HG03139 (cell line): Measurements from ENCODE around the gene RAB6C.
A peak's percentile ranks its signal among the peaks of the same experiment; 100 is the strongest.
"Not testable (repeated sequence)": the region's sequence is repeated elsewhere in the genome, so short reads cannot be mapped to it uniquely, and the experiment has no call there.

Source experiments
- ATAC-seq: cut with Tn5 transposase; IDR thresholded peaks from one replicate; pipeline ENCODE4 v1.9.1; 2021; ENCODE audit not compliant: unreplicated experiment

The RAB6C gene

GRCh38 chr2:129979629-129980155, at the start of gene RAB6C:
RAB6C (plus strand) TSS chr2:129979666; CDS start chr2:129980116, 450 bp downstream.
- ATAC-seq: not testable (repeated sequence)

DNA sequence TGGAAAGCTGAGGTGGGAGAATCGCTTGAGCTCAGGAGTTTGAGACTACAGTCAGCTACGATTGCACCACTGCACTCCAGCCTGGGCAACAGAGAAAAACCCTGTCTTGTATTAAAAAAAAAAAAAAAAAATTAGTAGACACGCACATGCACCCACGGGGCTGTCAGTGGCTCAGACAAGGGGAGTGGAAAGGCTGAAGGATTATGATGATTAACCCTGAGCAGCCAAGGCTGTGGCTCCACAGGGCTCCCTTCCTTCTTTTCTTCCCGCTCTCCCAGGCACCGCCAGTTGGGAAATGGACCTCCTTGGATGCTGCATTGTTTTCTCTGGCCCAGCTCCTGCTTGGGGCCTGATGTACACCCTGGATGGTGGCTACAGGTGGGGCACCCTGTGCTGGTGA, 49.0 kb upstream of the RAB6C start:
- ATAC-seq: no peak

GRCh38 chr2:129933387-129933786, 46.1 kb upstream of the RAB6C start:
- ATAC-seq: not testable (repeated sequence)

DNA sequence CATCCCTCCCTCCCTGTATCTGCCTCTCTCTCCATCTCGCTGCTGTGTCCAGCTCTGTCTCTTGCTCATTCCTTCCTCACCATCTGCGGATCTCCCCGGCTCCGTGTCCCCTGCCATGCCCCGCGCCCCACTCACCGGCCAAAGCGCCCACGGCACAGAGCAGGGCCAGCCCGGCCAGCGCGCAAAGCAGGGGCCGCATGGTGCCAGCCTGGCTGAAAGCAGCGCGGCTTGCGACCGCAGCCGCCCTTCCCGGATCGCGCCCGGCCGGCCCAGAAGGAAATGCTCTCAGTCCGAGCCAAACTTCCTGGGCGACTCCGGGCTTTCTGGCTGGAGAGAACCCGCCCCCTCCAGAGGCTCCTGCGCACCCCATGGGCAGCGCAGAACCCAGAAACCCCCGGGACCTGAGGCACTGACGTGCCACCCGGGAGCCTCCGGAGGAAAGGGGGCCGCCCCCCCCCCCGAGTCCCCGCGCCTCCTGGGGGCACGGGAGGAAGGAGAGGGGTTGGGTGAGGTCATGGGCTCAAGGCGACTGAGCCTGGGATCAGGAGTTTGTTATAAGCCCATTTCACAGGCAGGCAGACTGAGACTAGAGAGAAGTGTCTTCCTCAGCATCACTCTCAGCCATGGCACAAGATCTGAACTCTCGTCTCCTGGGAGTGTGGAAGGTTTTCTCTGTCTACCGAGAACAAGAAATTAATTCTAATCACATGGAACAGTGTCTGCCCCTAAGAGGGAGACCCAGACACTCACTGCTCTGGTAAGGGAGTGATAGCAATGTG, 45.2 kb upstream of the RAB6C start:
- ATAC-seq: no peak

- no peak for ATAC-seq
Measured at GRCh38 chr2:129935118-129935517, 44.3 kb upstream of the RAB6C start.

GRCh38 chr2:129936334-129936934, 43.0 kb upstream of the RAB6C start:
- ATAC-seq: peak; percentile 76

DNA sequence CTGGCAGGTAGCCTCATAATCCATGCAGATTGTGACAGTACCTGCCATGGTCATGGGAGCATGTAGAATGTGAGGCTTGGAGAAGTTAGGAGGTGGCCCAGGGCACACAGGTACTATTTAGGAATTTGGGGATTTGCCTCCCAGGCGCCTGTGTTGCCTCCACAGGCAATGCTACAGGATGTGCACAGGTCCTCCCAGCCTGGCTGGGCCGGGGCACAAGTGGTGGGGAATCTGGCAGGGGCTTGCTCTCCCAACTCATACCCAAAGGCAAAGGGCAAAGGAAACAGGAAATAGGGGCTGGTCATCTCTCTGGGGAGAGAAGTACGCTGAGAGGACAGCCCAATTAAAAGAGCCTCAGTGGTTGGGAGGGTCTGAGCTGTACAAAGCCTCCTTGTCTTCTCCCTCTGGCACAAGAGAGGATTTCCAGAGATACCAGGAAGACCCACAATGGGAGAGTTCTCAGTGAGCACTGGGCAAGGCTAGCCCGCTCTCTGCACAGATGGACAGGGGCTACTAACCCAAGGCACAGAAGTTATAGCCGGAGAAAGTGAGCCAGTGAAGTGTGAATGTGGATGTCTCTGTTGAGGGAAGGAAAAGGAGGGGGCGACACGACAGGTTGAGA, 40.5 kb upstream of the RAB6C start:
- ATAC-seq: not testable (repeated sequence)

- not testable (repeated sequence) for ATAC-seq
Measured at GRCh38 chr2:129943456-129943855, 36.0 kb upstream of the RAB6C start.

DNA sequence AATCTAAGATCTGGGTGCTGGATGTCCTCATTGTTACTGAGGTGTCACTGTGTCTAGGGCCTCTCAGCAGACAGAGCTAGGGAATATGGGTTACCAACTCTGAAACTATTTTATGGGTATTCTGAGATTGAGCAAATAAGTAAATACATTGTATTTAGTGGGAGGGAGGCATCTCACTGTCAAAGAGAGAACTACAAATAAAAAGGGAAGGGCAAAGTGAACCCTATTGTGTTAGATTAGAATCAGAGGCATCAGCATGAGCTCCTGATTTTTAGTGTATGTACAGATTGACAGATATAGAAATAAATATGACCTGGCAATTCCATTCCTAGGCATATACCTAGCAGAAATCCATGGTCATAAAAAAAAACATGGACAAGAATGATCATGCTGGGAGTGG, 33.9 kb upstream of the RAB6C start:
- no peak for ATAC-seq

DNA sequence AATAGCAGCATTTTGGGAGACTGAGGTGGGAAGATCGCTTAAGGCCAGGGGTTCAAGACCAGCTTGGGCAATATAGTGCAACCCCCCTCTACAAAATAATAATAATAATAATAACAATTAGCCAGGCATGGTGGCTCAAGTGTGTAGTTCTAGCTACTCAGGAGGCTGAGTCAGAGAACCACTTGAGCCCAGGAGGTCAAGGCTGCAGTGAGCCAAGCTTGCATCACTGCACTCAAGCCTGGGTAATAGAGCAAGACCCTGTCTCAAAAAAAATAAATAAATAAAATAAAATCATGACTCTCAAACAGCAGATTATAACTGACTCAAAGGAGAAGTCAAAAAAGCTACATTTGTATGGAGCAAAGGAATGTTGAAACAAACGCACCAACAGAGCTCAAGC, 31.8 kb upstream of the RAB6C start:
- not testable (repeated sequence) for ATAC-seq

- not testable (repeated sequence) for ATAC-seq
Measured at GRCh38 chr2:129956171-129956570, 23.3 kb upstream of the RAB6C start.

- ATAC-seq: no peak
Measured at GRCh38 chr2:129957891-129958290, 21.6 kb upstream of the RAB6C start.

GRCh38 chr2:129958736-129959135, 20.7 kb upstream of the RAB6C start:
- ATAC-seq: not testable (repeated sequence)

- ATAC-seq: not testable (repeated sequence)
Measured at GRCh38 chr2:129968605-129969004, 10.9 kb upstream of the RAB6C start.

DNA sequence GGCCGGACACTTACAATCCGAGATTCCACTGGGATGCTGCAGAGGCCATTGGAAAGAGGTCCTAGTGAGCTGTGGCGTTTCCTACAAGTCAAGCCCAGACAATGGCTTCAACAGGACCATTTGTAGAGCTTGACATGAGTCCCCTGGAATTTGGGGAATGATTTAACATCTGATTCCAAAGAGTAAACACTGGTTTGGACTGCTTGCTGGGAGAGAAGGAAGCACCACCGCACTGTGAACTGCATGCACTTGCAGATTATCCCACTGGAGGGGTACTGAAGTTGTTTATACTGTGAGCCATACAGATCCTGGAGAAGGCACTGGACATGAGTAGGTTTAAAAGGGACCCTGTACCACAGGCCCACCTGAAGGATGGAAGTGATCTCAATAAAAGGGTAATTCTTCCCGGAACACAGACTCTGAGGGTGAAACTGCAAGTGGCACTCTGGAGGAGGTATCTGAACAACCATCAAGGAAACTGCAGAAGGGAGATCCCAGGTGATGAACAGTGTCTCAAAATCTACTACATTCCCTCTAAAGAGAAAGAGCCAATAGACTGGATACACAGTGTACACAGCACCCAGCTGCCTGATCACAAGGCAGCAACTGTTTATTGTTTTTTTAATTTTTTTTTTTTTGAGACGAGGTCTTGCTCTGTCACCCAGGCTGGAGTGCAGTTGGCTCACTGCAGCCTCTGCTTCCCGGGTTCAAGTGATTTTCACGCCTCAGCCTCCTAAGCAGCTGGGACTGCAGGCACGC, 4.3 kb upstream of the RAB6C start:
- no peak for ATAC-seq

DNA sequence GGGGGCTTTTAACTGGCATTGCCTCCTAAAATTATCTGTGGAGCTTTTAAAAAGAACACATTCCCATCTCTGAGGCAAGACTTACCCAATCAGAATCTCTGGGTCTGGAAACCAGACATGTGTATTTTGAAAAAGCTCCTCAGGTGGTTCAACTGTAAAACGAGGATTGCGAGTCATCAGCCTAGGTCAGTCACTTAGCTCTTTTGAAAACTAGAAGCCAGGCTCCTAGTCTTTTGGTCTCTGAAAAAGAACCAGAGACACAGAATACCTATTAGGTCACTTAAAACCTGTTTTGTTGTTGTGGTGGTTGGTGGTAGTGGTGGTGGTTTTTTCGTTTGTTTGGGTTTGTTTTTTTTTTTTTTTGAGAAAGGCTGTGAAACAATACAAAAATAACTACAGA, 2.5 kb upstream of the RAB6C start:
- ATAC-seq: not testable (repeated sequence)

DNA sequence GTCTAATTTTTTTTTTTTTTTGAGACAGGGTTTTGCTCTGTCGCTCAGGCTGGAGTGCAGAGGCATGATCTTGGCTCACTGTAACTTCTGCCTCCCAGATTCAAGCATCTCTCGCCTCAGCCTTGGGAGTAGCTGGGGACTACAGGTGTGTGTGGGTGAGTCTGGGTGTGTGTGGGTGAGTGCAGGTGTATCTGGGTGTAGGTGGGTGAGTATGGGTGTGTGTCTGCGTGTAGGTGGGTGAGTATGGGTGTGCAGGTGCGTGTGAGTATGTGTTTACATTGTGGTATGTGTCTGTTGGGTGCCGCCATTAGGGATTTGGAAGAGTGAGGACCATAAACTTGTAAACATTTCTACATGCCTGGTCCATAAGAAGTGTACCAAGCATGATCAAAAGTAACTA, 1.5 kb upstream of the RAB6C start:
- no peak for ATAC-seq

DNA sequence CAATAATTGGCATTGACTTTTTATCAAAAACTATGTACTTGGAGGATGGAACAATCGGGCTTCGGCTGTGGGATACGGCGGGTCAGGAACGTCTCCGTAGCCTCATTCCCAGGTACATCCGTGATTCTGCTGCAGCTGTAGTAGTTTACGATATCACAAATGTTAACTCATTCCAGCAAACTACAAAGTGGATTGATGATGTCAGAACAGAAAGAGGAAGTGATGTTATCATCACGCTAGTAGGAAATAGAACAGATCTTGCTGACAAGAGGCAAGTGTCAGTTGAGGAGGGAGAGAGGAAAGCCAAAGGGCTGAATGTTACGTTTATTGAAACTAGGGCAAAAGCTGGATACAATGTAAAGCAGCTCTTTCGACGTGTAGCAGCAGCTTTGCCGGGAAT, 780 bp downstream of the RAB6C start:
- ATAC-seq: not testable (repeated sequence)

DNA sequence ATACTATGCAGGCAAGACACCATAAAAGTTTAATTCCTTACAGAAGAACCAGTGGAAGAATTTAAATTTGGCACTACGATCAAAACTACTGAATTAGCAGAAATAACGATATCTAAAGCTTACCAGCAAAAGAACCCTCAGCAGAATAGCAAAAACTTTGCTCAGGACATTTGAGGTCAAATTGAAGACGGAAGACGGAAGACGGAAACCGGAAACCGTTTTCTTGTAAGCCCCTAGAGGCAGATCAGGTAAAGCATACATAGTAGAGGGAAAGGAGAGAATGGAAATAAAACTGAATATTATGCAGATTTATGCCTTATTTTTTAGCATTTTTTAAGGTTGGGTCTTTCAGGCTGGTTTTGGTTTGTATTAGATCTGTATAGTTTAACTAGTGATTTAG, 2.2 kb downstream of the RAB6C start:
- ATAC-seq: not testable (repeated sequence)

DNA sequence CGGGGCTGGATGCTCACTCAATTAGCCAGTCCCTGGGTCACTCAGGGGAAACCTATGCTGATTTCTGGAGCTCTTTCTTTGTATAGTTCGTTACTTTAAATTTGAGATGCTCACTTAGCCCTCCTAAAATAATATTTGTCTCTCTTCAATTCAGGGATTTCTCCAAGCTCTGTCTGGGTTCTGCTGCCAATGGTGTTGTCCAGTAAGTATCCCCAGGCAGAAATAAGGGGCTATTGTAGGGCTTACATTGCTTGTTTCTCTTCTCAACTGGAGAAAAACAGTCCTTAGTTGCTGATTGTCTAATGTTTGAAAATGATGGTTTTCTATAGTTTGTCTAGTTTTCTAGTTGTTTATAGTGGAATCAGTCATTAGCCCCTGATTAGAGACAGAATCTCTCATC, 5.0 kb downstream of the RAB6C start:
- ATAC-seq: no peak

GRCh38 chr2:129992415-129993006, 13.0 kb downstream of the RAB6C start:
- not testable (repeated sequence) for ATAC-seq
